Progenitor cell of endocrine pancreas (in vitro differentiated cells): ENCODE data around the gene ABCG4. TPM values are rescaled to one million over a fixed set of nuclear protein-coding genes. Genes with fewer than 3 reads are reported as not detected.

Experiments
- DNase-seq: peaks from one replicate; pipeline ENCODE4 v3.0.0; 2021; ENCODE audit warnings: low spot score; ENCODE audit not compliant: unreplicated experiment
- H3K27ac Mint-ChIP-seq: 2 replicates; pipeline ENCODE4 v1.8.0; 2021; ENCODE audit warnings: mild to moderate bottlenecking, moderate library complexity, mixed read lengths
- H3K27me3 Mint-ChIP-seq: 2 replicates; pipeline ENCODE4 v1.8.0; 2021; ENCODE audit warnings: mixed read lengths
- H3K36me3 Mint-ChIP-seq: 2 replicates; pipeline ENCODE4 v1.8.0; 2022; ENCODE audit warnings: mixed read lengths; ENCODE audit not compliant: insufficient read depth
- H3K4me1 Mint-ChIP-seq: 2 replicates; pipeline ENCODE4 v1.8.0; 2021; ENCODE audit warnings: low read depth, mixed read lengths
- H3K4me3 Mint-ChIP-seq: 2 replicates; pipeline ENCODE4 v1.8.0; 2021; ENCODE audit warnings: low read depth, mild to moderate bottlenecking, moderate library complexity, mixed read lengths
- H3K9me3 Mint-ChIP-seq: 2 replicates; pipeline ENCODE4 v1.8.0; 2021; ENCODE audit warnings: low read depth, mixed read lengths
- CTCF ChIP-seq: fragments of 200-600 bp; sonication (generic); IDR thresholded peaks from one replicate; pipeline ENCODE4 v1.5.0; 2021; ENCODE audit warnings: antibody characterized with exemption, mild to moderate bottlenecking; ENCODE audit not compliant: unreplicated experiment
- total RNA-seq: library from RNA; stranded (reverse); gene quantifications from 2 replicates; pipeline ENCODE4 v1.2.1, GENCODE V29; 2021

ABCG4 gene
- total RNA-seq, 1 donor from 2014 or later, result 0.53 TPM

GRCh38 chr11:119116601-119117000 is 32.3 kb upstream of the ABCG4 start:
- H3K36me3 Mint-ChIP-seq, result no peaks in the 10 kb centered on the region
- DNase-seq, result no peak
- H3K27me3 Mint-ChIP-seq, result no peaks in the 10 kb centered on the region
- TF ChIP-seq CTCF, result no peak
- H3K27ac Mint-ChIP-seq, result no peak overlapping the region
- H3K9me3 Mint-ChIP-seq, result no peaks in the 10 kb centered on the region
- no peak overlapping the region for H3K4me3 Mint-ChIP-seq
- peaks cover 10% of the 10 kb centered on the region for H3K4me1 Mint-ChIP-seq

- H3K36me3 Mint-ChIP-seq, result no peaks in the 10 kb centered on the region
Observed at GRCh38 chr11:119117004-119117706, 31.7 kb upstream of the ABCG4 start.

GRCh38 chr11:119118227-119118626 is 30.6 kb upstream of the ABCG4 start:
- H3K27ac Mint-ChIP-seq, result no peak overlapping the region
- no peak for TF ChIP-seq CTCF
- H3K4me1 Mint-ChIP-seq, result peaks cover 21% of the 10 kb centered on the region
- H3K36me3 Mint-ChIP-seq, result peaks cover 2% of the 10 kb centered on the region
- no peaks in the 10 kb centered on the region for H3K27me3 Mint-ChIP-seq
- DNase-seq, result no peak
- H3K9me3 Mint-ChIP-seq, result no peaks in the 10 kb centered on the region
- H3K4me3 Mint-ChIP-seq, result no peak overlapping the region

More at GRCh38 chr11:119117004-119117706, 31.7 kb upstream of the ABCG4 start:
- peaks cover 13% of the 10 kb centered on the region for H3K4me1 Mint-ChIP-seq
- H3K9me3 Mint-ChIP-seq, result no peaks in the 10 kb centered on the region
- TF ChIP-seq CTCF, result no peak
- no peaks in the 10 kb centered on the region for H3K27me3 Mint-ChIP-seq
- no peak overlapping the region for H3K4me3 Mint-ChIP-seq
- no peak for DNase-seq
- no peak overlapping the region for H3K27ac Mint-ChIP-seq

- Mint-ChIP-seq H3K4me3 (no peak overlapping the region), H3K27me3 (no peaks in the 10 kb centered on the region), H3K36me3 (peaks cover 3% of the 10 kb centered on the region), H3K27ac (no peak overlapping the region), H3K9me3 (no peaks in the 10 kb centered on the region), H3K4me1 (peaks cover 21% of the 10 kb centered on the region)
- no peak for TF ChIP-seq CTCF
- no peak for DNase-seq
Observed at GRCh38 chr11:119118946-119119345, 29.9 kb upstream of the ABCG4 start.

- Mint-ChIP-seq H3K4me1 (peaks cover 21% of the 10 kb centered on the region), H3K4me3 (peak overlapping the region; percentile 93), H3K36me3 (peaks cover 4% of the 10 kb centered on the region), H3K27ac (peak overlapping the region; percentile 84), H3K27me3 (no peaks in the 10 kb centered on the region), H3K9me3 (no peaks in the 10 kb centered on the region)
- no peak for TF ChIP-seq CTCF
- no peak for DNase-seq
Observed at GRCh38 chr11:119120639-119121007, 28.2 kb upstream of the ABCG4 start.
